Measurements from ENCODE around the gene RFX3. TPM values are rescaled to one million over a fixed set of nuclear protein-coding genes. Genes with fewer than 3 reads are reported as not detected.

The RFX3 gene
- total RNA-seq, 2 donors from 2014 or later = 27.5 to 28.2 TPM

DNA sequence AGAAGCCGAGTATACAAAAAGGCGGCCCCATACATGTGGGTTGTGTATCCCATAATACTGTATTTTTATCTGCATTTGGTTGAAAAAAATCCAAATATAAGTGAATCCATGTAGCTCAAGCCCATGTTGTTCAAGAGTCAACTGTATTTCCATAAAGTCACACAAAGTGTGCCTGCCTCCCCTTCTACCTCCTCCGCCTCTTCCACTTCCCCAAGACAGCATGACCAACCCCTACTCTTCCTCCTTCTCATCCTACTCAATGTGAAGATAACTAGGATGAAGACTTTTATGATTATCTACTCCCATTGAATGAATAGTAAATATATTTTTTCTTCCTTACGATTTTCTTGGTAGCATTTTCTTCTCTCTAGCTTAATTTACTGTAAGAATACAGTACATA is 92.7 kb downstream of the RFX3 start:
- Mint-ChIP-seq H3K4me3 (no peak overlapping the region), H3K27me3 (ENCODE audit: insufficient read depth) (no peaks in the 10 kb centered on the region), H3K27ac (no peak overlapping the region), H3K4me1 (no peaks in the 10 kb centered on the region), H3K9me3 (no peaks in the 10 kb centered on the region), H3K36me3 (ENCODE audit: low read depth) (peaks cover 1% of the 10 kb centered on the region)
- Histone ChIP-seq H3K36me3 (ENCODE audit: control insufficient read depth, insufficient read depth, low read length) (no peaks in the 10 kb centered on the region), H3K27ac (ENCODE audit: low read depth, low read length) (no peak overlapping the region), H3K4me3 (ENCODE audit: low read length) (no peak overlapping the region), H3K27me3 (ENCODE audit: control insufficient read depth, insufficient read depth, low read length, poor library complexity, severe bottlenecking) (no peaks in the 10 kb centered on the region), H3K9me3 (ENCODE audit: control insufficient read depth, low read length) (no peaks in the 10 kb centered on the region), H3K9ac (ENCODE audit: extremely low read depth, low read length, poor library complexity, severe bottlenecking) (no peak overlapping the region), H3K4me1 (ENCODE audit: control insufficient read depth, insufficient read depth, low read length) (no peaks in the 10 kb centered on the region)
- TF ChIP-seq, protein P1, sequence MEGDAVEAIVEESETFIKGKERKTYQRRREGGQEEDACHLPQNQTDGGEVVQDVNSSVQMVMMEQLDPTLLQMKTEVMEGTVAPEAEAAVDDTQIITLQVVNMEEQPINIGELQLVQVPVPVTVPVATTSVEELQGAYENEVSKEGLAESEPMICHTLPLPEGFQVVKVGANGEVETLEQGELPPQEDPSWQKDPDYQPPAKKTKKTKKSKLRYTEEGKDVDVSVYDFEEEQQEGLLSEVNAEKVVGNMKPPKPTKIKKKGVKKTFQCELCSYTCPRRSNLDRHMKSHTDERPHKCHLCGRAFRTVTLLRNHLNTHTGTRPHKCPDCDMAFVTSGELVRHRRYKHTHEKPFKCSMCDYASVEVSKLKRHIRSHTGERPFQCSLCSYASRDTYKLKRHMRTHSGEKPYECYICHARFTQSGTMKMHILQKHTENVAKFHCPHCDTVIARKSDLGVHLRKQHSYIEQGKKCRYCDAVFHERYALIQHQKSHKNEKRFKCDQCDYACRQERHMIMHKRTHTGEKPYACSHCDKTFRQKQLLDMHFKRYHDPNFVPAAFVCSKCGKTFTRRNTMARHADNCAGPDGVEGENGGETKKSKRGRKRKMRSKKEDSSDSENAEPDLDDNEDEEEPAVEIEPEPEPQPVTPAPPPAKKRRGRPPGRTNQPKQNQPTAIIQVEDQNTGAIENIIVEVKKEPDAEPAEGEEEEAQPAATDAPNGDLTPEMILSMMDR (conservative IDR thresholded peaks at IDR 0.05) = no peak
- DNase-seq = no peak
- 91% methylated on average over 3 of the region's 4 CpGs; no CpG with 5 or more reads in 1 of the 2 experiments for WGBS, 2 experiments (ENCODE audit: insufficient coverage in 1 of 2, insufficient read length in 1 of 2)

DNA sequence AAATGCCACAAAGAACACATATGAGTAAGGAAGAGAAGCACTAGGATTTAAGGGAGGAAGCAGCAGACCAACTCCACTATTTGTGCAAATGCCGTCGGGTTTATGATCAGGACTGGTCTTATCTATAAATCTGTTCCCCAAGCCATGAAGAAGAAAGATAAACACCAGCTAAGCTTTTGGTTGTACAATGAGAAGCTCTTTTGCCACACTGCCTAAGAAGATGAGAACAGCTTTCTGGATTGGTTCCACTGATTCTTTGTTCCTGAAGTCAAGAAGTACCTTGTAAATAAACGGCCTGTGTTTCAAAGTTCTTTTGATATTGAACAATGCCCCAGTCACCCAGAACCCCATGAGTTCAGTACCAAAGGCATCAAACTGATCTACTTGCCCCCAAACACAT is 93.9 kb downstream of the RFX3 start:
- Mint-ChIP-seq H3K4me3 (no peak overlapping the region), H3K27me3 (ENCODE audit: insufficient read depth) (no peaks in the 10 kb centered on the region)
- 93 to 100% methylated on average over 1 to 3 of the region's 3 CpGs for WGBS, 2 experiments (ENCODE audit: insufficient coverage in 1 of 2, insufficient read length in 1 of 2)

DNA sequence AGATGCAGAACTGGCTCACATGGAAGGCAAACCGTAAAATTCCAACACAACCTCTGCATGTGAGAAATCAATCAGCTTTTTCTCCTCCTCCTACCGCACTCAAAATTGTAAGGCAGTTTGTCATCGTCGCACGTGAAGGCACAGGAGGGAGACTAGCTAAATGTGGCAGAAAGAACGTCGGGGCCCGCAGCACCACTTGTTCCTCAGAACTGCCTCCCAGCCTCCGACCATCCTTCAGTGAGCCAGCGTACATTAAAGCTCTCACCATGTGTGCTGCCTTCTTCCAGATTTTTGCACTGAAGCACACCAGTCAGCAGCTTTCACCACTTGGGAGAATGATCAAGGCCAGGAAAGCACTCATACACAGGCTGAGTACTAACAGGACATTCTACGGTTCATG is 105.9 kb downstream of the RFX3 start:
- Mint-ChIP-seq H3K36me3 (ENCODE audit: low read depth) (no peaks in the 10 kb centered on the region), H3K4me1 (no peaks in the 10 kb centered on the region), H3K27me3 (ENCODE audit: insufficient read depth) (no peaks in the 10 kb centered on the region), H3K27ac (no peak overlapping the region), H3K9me3 (peaks cover 4% of the 10 kb centered on the region), H3K4me3 (no peak overlapping the region)
- Histone ChIP-seq H3K27me3 (ENCODE audit: control insufficient read depth, insufficient read depth, low read length, poor library complexity, severe bottlenecking) (no peaks in the 10 kb centered on the region), H3K36me3 (ENCODE audit: control insufficient read depth, insufficient read depth, low read length) (no peaks in the 10 kb centered on the region), H3K27ac (ENCODE audit: low read depth, low read length) (no peak overlapping the region), H3K9ac (ENCODE audit: extremely low read depth, low read length, poor library complexity, severe bottlenecking) (no peak overlapping the region), H3K9me3 (ENCODE audit: control insufficient read depth, low read length) (no peaks in the 10 kb centered on the region), H3K4me1 (ENCODE audit: control insufficient read depth, insufficient read depth, low read length) (no peaks in the 10 kb centered on the region), H3K4me3 (ENCODE audit: low read length) (no peak overlapping the region)
- TF ChIP-seq, protein P1 (conservative IDR thresholded peaks at IDR 0.05) = no peak
- no peak for DNase-seq
- 90 to 98% methylated on average over 10 to 11 of the region's 11 CpGs for WGBS, 2 experiments (ENCODE audit: insufficient coverage in 1 of 2, insufficient read length in 1 of 2)

More for the DNA sequence above, 93.9 kb downstream of the RFX3 start:
- H3K36me3 ChIP-seq (ENCODE audit: control insufficient read depth, insufficient read depth, low read length) = no peaks in the 10 kb centered on the region
- H3K9ac ChIP-seq (ENCODE audit: extremely low read depth, low read length, poor library complexity, severe bottlenecking) = no peak overlapping the region
- no peak overlapping the region for H3K27ac Mint-ChIP-seq
- no peak overlapping the region for H3K4me3 ChIP-seq (ENCODE audit: low read length)
- no peaks in the 10 kb centered on the region for H3K27me3 ChIP-seq (ENCODE audit: control insufficient read depth, insufficient read depth, low read length, poor library complexity, severe bottlenecking)
- no peak overlapping the region for H3K27ac ChIP-seq (ENCODE audit: low read depth, low read length)
- H3K4me1 ChIP-seq (ENCODE audit: control insufficient read depth, insufficient read depth, low read length) = no peaks in the 10 kb centered on the region
- no peaks in the 10 kb centered on the region for H3K4me1 Mint-ChIP-seq
- peaks cover 8% of the 10 kb centered on the region for H3K36me3 Mint-ChIP-seq (ENCODE audit: low read depth)
- DNase-seq = no peak
- TF ChIP-seq, protein P1 (conservative IDR thresholded peaks at IDR 0.05) = no peak
- H3K9me3 ChIP-seq (ENCODE audit: control insufficient read depth, low read length) = peaks cover under 1% of the 10 kb centered on the region
- H3K9me3 Mint-ChIP-seq = peaks cover under 1% of the 10 kb centered on the region
